IMR-90 (cell line): ENCODE data around the gene AKAP6. TPM values are rescaled to one million over a fixed set of nuclear protein-coding genes. Genes with fewer than 3 reads are reported as not detected.

Source experiments
- ATAC-seq: fragments of 200-7000 bp; cut with Tn5 transposase; 2 replicates; pipeline ENCODE4 v1.9.1; 2020; ENCODE audit warnings: low read depth, mild to moderate bottlenecking, moderate library complexity
- BruUV-seq: library from RNA; stranded (reverse); fragments of 400-500 nt; replicated peaks from 2 replicates; lab custom pipeline; 2021; lab: Mats Ljungman, UMichigan
- CTCF ChIA-PET: fragments of 300-600 bp; formaldehyde crosslinking; extraction: SDS; loops from one replicate; lab custom pipeline; 2021; ENCODE audit warnings: antibody characterized with exemption; lab: Yijun Ruan, JAX
- POLR2A ChIA-PET: fragments of 300-600 bp; sonication (Branson Sonifier 250); formaldehyde crosslinking; loops from one replicate; lab custom pipeline; 2022; ENCODE audit warnings: antibody characterized with exemption; ENCODE audit not compliant: unreplicated experiment; lab: Charles Lee
- DNase-seq: peaks from one replicate; pipeline ENCODE4 v3.0.0; 2013
- H2AFZ ChIP-seq: replicated peaks from 2 replicates; pipeline ENCODE3; 2013; ENCODE audit warnings: low read length, mild to moderate bottlenecking; ENCODE audit not compliant: poor library complexity
- H2AK5ac ChIP-seq: 2 replicates; pipeline ENCODE4 v1.6.1; 2013; ENCODE audit warnings: low read depth, low read length, inconsistent platforms
- H2AK9ac ChIP-seq: replicated peaks from 2 replicates; pipeline ENCODE3; 2013; ENCODE audit warnings: mild to moderate bottlenecking, low read depth, low read length, moderate library complexity; ENCODE audit not compliant: poor library complexity
- H2BK120ac ChIP-seq: 2 replicates; pipeline ENCODE4 v1.6.1; 2013; ENCODE audit warnings: low read depth, low read length, inconsistent platforms
- H2BK15ac ChIP-seq: 3 replicates; pipeline ENCODE4 v1.6.1; 2013; ENCODE audit warnings: low read depth, low read length, inconsistent platforms
- H2BK20ac ChIP-seq: 2 replicates; pipeline ENCODE4 v1.6.1; 2013; ENCODE audit warnings: low read depth, mild to moderate bottlenecking, inconsistent platforms, low read length, moderate library complexity
- H2BK5ac ChIP-seq: 2 replicates; pipeline ENCODE4 v1.6.1; 2013; ENCODE audit warnings: mild to moderate bottlenecking, low read depth, low read length, inconsistent platforms; ENCODE audit not compliant: poor library complexity, severe bottlenecking
- H3K14ac ChIP-seq: replicated peaks from 2 replicates; pipeline ENCODE4 v1.6.1; 2013; ENCODE audit warnings: low read depth, low read length, inconsistent platforms
- H3K18ac ChIP-seq: 2 replicates; pipeline ENCODE4 v1.6.1; 2013; ENCODE audit warnings: low read depth, low read length, control low read depth
- H3K23ac ChIP-seq: 2 replicates; pipeline ENCODE4 v1.6.1; 2013; ENCODE audit warnings: low read depth, low read length, inconsistent platforms
- H3K27ac ChIP-seq: 2 replicates; pipeline ENCODE4 v1.5.1; 2013; ENCODE audit warnings: mild to moderate bottlenecking, control low read depth, low read length; ENCODE audit not compliant: insufficient read depth
- H3K27me3 ChIP-seq: 2 replicates; pipeline ENCODE4 v1.6.1; 2013; ENCODE audit warnings: low read length; ENCODE audit not compliant: control insufficient read depth, insufficient read depth
- H3K36me3 ChIP-seq: 2 replicates; pipeline ENCODE4 v1.6.1; 2013; ENCODE audit warnings: low read length, mixed read lengths; ENCODE audit not compliant: control insufficient read depth, insufficient read depth
- H3K4ac ChIP-seq: 2 replicates; pipeline ENCODE4 v1.6.1; 2013; ENCODE audit warnings: low read depth, low read length, inconsistent platforms
- H3K4me1 ChIP-seq: 2 replicates; pipeline ENCODE4 v1.6.1; 2013; ENCODE audit warnings: low read length, mixed read lengths; ENCODE audit not compliant: control insufficient read depth, insufficient read depth
- H3K4me2 ChIP-seq: 2 replicates; pipeline ENCODE4 v1.6.1; 2013; ENCODE audit warnings: low read depth, mild to moderate bottlenecking, control low read depth, low read length, moderate library complexity
- H3K4me3 ChIP-seq: 2 replicates; pipeline ENCODE4 v1.5.1; 2013; ENCODE audit warnings: low read depth, mild to moderate bottlenecking, control low read depth, low read length, moderate library complexity; ENCODE audit not compliant: insufficient read depth
- H3K56ac ChIP-seq: 2 replicates; pipeline ENCODE4 v1.6.1; 2013; ENCODE audit warnings: low read length, inconsistent platforms; ENCODE audit not compliant: insufficient read depth; ENCODE audit errors: extremely low read depth
- H3K79me1 ChIP-seq, 2 experiments: 2 replicates each; pipeline ENCODE4 v1.6.1; 2013; ENCODE audit warnings: low read length in 2 of 2, inconsistent platforms in 1 of 2, low read depth in 1 of 2
- H3K9ac ChIP-seq: 2 replicates; pipeline ENCODE4 v1.6.1; 2013; ENCODE audit warnings: low read depth, low read length, control low read depth
- H3K9me1 ChIP-seq: 2 replicates; pipeline ENCODE4 v1.6.1; 2013; ENCODE audit warnings: low read length, inconsistent platforms; ENCODE audit not compliant: insufficient read depth
- H3K9me3 ChIP-seq: 2 replicates; pipeline ENCODE4 v1.6.1; 2013; ENCODE audit warnings: low read length; ENCODE audit not compliant: control insufficient read depth, insufficient read depth
- H4K20me1 ChIP-seq: 2 replicates; pipeline ENCODE4 v1.6.1; 2013; ENCODE audit warnings: low read length, inconsistent platforms; ENCODE audit not compliant: insufficient read depth
- H4K5ac ChIP-seq: 2 replicates; pipeline ENCODE4 v1.6.1; 2013; ENCODE audit warnings: mild to moderate bottlenecking, low read depth, low read length, control low read depth
- H4K8ac ChIP-seq, 2 experiments: 2 replicates each; pipeline ENCODE4 v1.6.1; 2013; ENCODE audit warnings: low read depth in 2 of 2, low read length in 2 of 2, control low read depth in 1 of 2, inconsistent platforms in 1 of 2
- H4K91ac ChIP-seq: 2 replicates; pipeline ENCODE4 v1.6.1; 2013; ENCODE audit warnings: low read depth, low read length, inconsistent platforms; ENCODE audit not compliant: insufficient read depth
- BHLHE40 ChIP-seq: fragments of 150-350 bp; IDR thresholded peaks from 2 replicates; pipeline ENCODE4 v1.6.1; 2016; ENCODE audit warnings: mild to moderate bottlenecking, low read depth, low read length
- WGBS, 2 experiments: methylation state at CpG; one replicate each; pipeline versions ENCODE4 v1.1.5 to v1.1.7; 2013; ENCODE audit warnings: missing lambda C conversion rate in 2 of 2; ENCODE audit not compliant: insufficient read length in 1 of 2; ENCODE audit errors: extremely low coverage in 2 of 2; 5-methylcytosine and 5-hydroxymethylcytosine counted together
- dilution Hi-C: fragments of 300-500 bp; cut with HindIII; formaldehyde crosslinking; loops from one replicate; pipeline ENCODE4 v1.14.3; 2018; ENCODE audit warnings: low sequenced_read_pairs; ENCODE audit not compliant: unreplicated experiment
- in situ Hi-C: fragments of 300-500 bp; cut with MboI; formaldehyde crosslinking; loops from 3 replicates; pipeline ENCODE4 v1.14.3; 2019; ENCODE audit warnings: low sequenced_read_pairs, inconsistent platforms, mixed read lengths
- intact Hi-C: fragments of 100-400 bp; cut with micrococcal nuclease; formaldehyde crosslinking; loops from 2 replicates; pipeline ENCODE4 v1.10.0; 2022
- polyA plus RNA-seq, 3 experiments: library from polyadenylated mRNA; depleted of rRNA; stranded (reverse); fragments of >200 nt; gene quantifications; 2 replicates each; pipeline ENCODE4 v1.2.3, GENCODE V29; 2012; ENCODE audit warnings: low replicate concordance in 1 of 3
- total RNA-seq: library from RNA; depleted of rRNA; stranded (reverse); fragments of >200 nt; gene quantifications from 2 replicates; pipeline ENCODE4 v1.2.3, GENCODE V29; 2012

Gene AKAP6
- total and polyA plus RNA-seq, 2 of the 4 experiments (the other 2 are of a cell fraction), result 0.22 to 1.6 TPM

DNA sequence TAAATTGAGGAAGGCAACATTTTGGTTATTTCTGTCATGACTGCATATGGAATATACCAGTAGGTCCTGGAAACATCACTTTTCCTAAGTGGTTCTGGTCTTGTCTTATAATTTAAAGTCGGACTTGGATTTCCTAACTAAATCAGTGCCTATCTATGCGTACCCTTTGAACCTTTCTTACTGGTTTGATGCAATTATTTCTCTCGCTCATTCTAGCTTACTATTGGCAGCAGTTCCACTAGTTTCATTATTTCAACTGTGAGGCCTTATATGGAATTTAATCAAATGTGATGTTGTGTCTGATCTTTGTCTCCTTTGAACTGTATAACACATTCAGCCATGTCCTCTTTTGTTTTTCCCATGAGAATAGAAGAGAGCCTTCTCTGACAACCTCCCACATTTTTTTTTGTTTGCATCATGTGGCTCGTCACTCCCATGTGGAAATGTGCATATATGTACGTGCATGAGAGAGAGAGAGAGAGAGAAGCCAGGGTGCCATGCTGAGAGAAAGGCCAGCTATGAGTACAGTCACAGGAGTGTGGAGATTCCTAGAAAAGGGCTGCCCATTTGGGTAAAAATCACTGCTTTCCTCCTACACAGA, 48.0 kb downstream of the AKAP6 start:
- Histone ChIP-seq H2AFZ (no peak overlapping the region), H3K27me3 (no peaks in the 10 kb centered on the region), H3K36me3 (no peaks in the 10 kb centered on the region), H3K79me1 (no peaks in the 10 kb centered on the region), H2AK5ac (no peak overlapping the region), H3K23ac (no peak overlapping the region), H4K8ac (no peak overlapping the region), H3K56ac (no peak overlapping the region), H3K18ac (no peak overlapping the region), H3K4me3 (no peak overlapping the region), H2BK15ac (no peak overlapping the region), H3K4ac (no peak overlapping the region), H3K4me1 (peaks cover 5% of the 10 kb centered on the region), H2BK120ac (no peak overlapping the region), H3K27ac (no peak overlapping the region), H3K4me2 (no peak overlapping the region), H3K9ac (no peak overlapping the region), H2BK20ac (no peak overlapping the region), H3K9me1 (no peaks in the 10 kb centered on the region), H4K91ac (no peak overlapping the region), H2AK9ac (no peak overlapping the region), H4K5ac (no peak overlapping the region), H3K14ac (no peak overlapping the region), H3K9me3 (no peaks in the 10 kb centered on the region), H4K20me1 (no peaks in the 10 kb centered on the region), H2BK5ac (no peak overlapping the region)
- in situ Hi-C loops (no loop called here), intact Hi-C loops (no loop called here), dilution Hi-C loops (no loop called here)
- ATAC-seq (no peak), DNase-seq (no peak)
- BruUV-seq, result no TSS peak
- no CpG with 5 or more reads among the region's 5 CpGs for WGBS, 2 experiments
- ChIA-PET POLR2A (no interaction called here), CTCF (no interaction called here)
- no peak for TF ChIP-seq BHLHE40
